PC-9 (cell line): ENCODE measurements around the gene METTL17. TPM values are rescaled to one million over a fixed set of nuclear protein-coding genes. Genes with fewer than 3 reads are reported as not detected.

Experiments used
- BruUV-seq: library from RNA; stranded (reverse); fragments of 400-500 nt; replicated peaks from 2 replicates; lab custom pipeline; 2021; lab: Mats Ljungman, UMichigan
- CTCF ChIA-PET: fragments of 300-600 bp; sonication (Branson Sonifier 250); formaldehyde crosslinking; loops from one replicate; lab custom pipeline; 2022; ENCODE audit warnings: antibody characterized with exemption; lab: Charles Lee
- POLR2A ChIA-PET: fragments of 300-600 bp; sonication (Branson Sonifier 250); formaldehyde crosslinking; loops from one replicate; lab custom pipeline; 2022; ENCODE audit warnings: antibody characterized with exemption; ENCODE audit not compliant: unreplicated experiment; lab: Charles Lee
- DNase-seq, 2 experiments: peaks; one replicate each; pipeline versions ENCODE4 v3.0.0 to v3.0.0-alpha.2; 2015 to 2022; ENCODE audit warnings: mixed read lengths in 1 of 2
- H2AFZ ChIP-seq: fragments of 200-600 bp; sonication (generic); 2 replicates; pipeline ENCODE4 v1.8.1; 2017; ENCODE audit warnings: antibody characterized with exemption
- H3F3A ChIP-seq: fragments of 200-600 bp; sonication (generic); 2 replicates; pipeline ENCODE4 v1.8.1; 2017; ENCODE audit warnings: antibody characterized with exemption, mild to moderate bottlenecking, low read depth; ENCODE audit not compliant: insufficient read depth
- H3K27ac ChIP-seq: fragments of 200-600 bp; sonication (generic); 2 replicates; pipeline ENCODE4 v1.6.1; 2016; ENCODE audit warnings: mixed run types
- H3K27me3 ChIP-seq: fragments of 200-600 bp; sonication (generic); 2 replicates; pipeline ENCODE4 v1.6.1; 2016; ENCODE audit warnings: low read depth, mixed run types; ENCODE audit not compliant: insufficient read depth
- H3K36me3 ChIP-seq: fragments of 200-600 bp; sonication (generic); 2 replicates; pipeline ENCODE4 v1.6.1; 2016; ENCODE audit warnings: low read depth, mixed run types
- H3K4me1 ChIP-seq: fragments of 200-600 bp; sonication (generic); replicated peaks from 2 replicates; pipeline ENCODE4 v1.6.1; 2016; ENCODE audit warnings: mixed run types; ENCODE audit not compliant: insufficient read depth
- H3K4me2 ChIP-seq: fragments of 200-600 bp; sonication (generic); 2 replicates; pipeline ENCODE4 v1.6.1; 2017; ENCODE audit warnings: mixed run types
- H3K4me3 ChIP-seq: fragments of 200-600 bp; sonication (generic); 2 replicates; pipeline ENCODE4 v1.6.1; 2016; ENCODE audit warnings: mixed run types
- H3K79me2 ChIP-seq: fragments of 200-600 bp; sonication (generic); 2 replicates; pipeline ENCODE4 v1.6.1; 2017; ENCODE audit warnings: low read depth, mixed run types
- H3K9me2 ChIP-seq: fragments of 200-600 bp; sonication (generic); 2 replicates; pipeline ENCODE4 v1.8.1; 2017; ENCODE audit warnings: mild to moderate bottlenecking; ENCODE audit not compliant: insufficient read depth
- H3K9me3 ChIP-seq: fragments of 200-600 bp; sonication (generic); 2 replicates; pipeline ENCODE4 v1.8.1; 2016; ENCODE audit warnings: low read depth; ENCODE audit not compliant: insufficient read depth
- H4K20me1 ChIP-seq: fragments of 200-600 bp; sonication (generic); 2 replicates; pipeline ENCODE4 v1.8.1; 2017; ENCODE audit not compliant: insufficient read depth
- EZH2 ChIP-seq: fragments of 200-600 bp; sonication (generic); IDR thresholded peaks from 2 replicates; pipeline ENCODE4 v1.8.0; 2017; ENCODE audit warnings: antibody characterized with exemption, low read depth
- intact Hi-C: fragments of 100-400 bp; cut with micrococcal nuclease; formaldehyde crosslinking; loops from one replicate; pipeline ENCODE4 v1.10.0; 2022; ENCODE audit not compliant: unreplicated experiment
- total RNA-seq: library from RNA; stranded (reverse); gene quantifications from 2 replicates; pipeline ENCODE4 v1.2.3, GENCODE V29; 2021
- TF ChIP-seq, protein P1 (sequence below): fragments of 200-600 bp; sonication (generic); conservative IDR thresholded peaks from 2 replicates; pipeline ENCODE4 v1.6.1; 2017; ENCODE audit warnings: mixed run types, antibody characterized with exemption, mild to moderate bottlenecking, moderate library complexity

Gene METTL17
- total RNA-seq, 1 experiment from 2014 or later = 51.2 TPM

DNA sequence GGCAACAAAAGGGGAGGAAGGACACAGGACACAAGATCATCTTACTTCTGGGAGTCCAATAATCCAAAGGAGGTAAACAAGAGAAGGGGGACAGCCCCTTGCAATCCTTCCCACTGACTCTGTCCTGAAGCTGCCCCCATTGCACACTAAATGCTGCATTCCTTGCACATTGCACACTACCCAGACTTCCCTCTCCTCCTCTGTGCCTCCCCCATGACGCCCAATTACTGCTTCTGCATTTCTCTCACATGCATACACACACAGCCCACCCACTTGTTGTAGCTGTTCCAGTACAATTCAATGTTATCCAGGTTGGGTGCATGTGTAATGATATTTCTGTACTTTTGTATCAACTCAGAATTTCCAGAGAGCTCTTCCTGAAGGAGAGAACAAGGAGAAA lies 29.6 kb downstream of the METTL17 start:
- no peaks in the 10 kb centered on the region for H4K20me1 ChIP-seq
- 0 out of 2 replicates have a peak, but pooled peaks cover 5% of the 10 kb centered on the region for H3K4me1 ChIP-seq
- no peaks in the 10 kb centered on the region for H3K27me3 ChIP-seq
- H3F3A ChIP-seq = no peaks in the 10 kb centered on the region
- CTCF ChIA-PET = interaction anchor here (0.6 kb wide), 1 partner anchor 46 kb away, joined by 5 read pairs; no protein-coding TSS in a partner anchor
- no peak for DNase-seq
- no peak overlapping the region for H3K4me3 ChIP-seq
- POLR2A ChIA-PET = no interaction called here
- no peaks in the 10 kb centered on the region for H3K36me3 ChIP-seq
- no peak overlapping the region for H3K27ac ChIP-seq
- intact Hi-C loops = loop anchor here (10.0 kb wide), 1 partner anchor 45 kb away; no protein-coding TSS in a partner anchor
- H2AFZ ChIP-seq = no peak overlapping the region
- no peaks in the 10 kb centered on the region for H3K9me2 ChIP-seq
- BruUV-seq = no TSS peak
- H3K79me2 ChIP-seq = no peaks in the 10 kb centered on the region
- no peaks in the 10 kb centered on the region for H3K9me3 ChIP-seq
- no peak for TF ChIP-seq EZH2
- TF ChIP-seq, protein P1, sequence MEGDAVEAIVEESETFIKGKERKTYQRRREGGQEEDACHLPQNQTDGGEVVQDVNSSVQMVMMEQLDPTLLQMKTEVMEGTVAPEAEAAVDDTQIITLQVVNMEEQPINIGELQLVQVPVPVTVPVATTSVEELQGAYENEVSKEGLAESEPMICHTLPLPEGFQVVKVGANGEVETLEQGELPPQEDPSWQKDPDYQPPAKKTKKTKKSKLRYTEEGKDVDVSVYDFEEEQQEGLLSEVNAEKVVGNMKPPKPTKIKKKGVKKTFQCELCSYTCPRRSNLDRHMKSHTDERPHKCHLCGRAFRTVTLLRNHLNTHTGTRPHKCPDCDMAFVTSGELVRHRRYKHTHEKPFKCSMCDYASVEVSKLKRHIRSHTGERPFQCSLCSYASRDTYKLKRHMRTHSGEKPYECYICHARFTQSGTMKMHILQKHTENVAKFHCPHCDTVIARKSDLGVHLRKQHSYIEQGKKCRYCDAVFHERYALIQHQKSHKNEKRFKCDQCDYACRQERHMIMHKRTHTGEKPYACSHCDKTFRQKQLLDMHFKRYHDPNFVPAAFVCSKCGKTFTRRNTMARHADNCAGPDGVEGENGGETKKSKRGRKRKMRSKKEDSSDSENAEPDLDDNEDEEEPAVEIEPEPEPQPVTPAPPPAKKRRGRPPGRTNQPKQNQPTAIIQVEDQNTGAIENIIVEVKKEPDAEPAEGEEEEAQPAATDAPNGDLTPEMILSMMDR = no peak
- no peak overlapping the region for H3K4me2 ChIP-seq

DNA sequence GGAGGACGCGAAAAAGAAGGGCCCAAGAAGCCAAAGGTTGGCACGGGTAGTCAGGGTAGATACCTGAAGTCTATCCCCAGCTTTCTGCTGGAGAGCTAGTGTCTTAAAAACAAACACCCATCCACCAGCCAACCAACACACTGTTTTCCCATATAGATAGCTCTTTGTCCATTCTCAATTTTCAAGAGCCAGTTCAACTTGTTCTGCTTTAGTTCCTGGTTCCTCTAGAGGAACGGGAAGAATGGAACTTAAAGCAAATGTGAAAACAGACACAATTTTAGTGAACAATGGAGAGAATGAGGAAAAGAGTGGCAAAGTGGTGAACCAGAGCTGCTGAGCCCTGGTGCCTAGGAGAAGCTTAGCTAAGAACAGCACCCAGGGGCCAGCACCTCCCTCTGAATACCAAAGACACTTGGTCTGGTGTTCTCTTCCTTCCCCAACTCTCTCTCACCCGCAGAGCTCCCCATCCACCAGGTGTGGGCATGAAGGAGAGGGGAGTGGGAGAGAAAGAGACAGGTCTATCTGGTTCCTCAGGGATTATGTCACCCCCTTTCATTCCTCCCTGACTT lies 31.3 kb downstream of the METTL17 start:
- Histone ChIP-seq H3K9me3 (no peaks in the 10 kb centered on the region), H3K36me3 (no peaks in the 10 kb centered on the region), H4K20me1 (no peaks in the 10 kb centered on the region), H3K4me1 (0 out of 2 replicates have a peak, but pooled peaks cover 6% of the 10 kb centered on the region), H2AFZ (no peak overlapping the region), H3F3A (no peaks in the 10 kb centered on the region), H3K27ac (no peak overlapping the region), H3K4me2 (no peak overlapping the region), H3K27me3 (no peaks in the 10 kb centered on the region), H3K79me2 (no peaks in the 10 kb centered on the region), H3K4me3 (no peak overlapping the region), H3K9me2 (no peaks in the 10 kb centered on the region)
- no TSS peak for BruUV-seq
- POLR2A ChIA-PET = interaction anchor here (0.7 kb wide), 1 partner anchor 83 kb away, joined by 3 read pairs; no protein-coding TSS in a partner anchor
- no peak for TF ChIP-seq EZH2
- DNase-seq = peak in 1 of 2 experiments; percentile 51
- CTCF ChIA-PET = interaction anchor here (0.6 to 0.7 kb wide), 3 partner anchors 9 to 425 kb away, joined by 3 to 17 read pairs (median 5); no protein-coding TSS in a partner anchor
- intact Hi-C loops = no loop called here

DNA sequence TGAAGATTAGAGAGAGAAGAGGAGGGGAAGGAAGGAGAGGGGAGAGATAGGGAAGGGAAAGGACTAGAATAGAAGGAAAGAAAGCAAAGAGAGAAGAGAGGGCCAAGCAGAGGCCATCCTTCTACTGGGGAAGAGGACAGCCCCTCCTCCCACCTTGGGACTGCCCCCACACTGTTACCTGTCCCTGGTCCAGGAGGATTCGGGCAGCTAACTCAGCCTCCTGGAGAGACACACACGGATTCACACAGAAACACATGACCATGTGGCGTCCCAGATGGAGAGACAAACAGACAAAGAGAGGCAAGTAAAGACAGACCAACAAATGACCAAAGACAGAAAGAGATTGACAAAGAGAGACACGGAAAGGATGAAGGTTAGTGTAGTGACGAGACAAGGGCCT lies 32.9 kb downstream of the METTL17 start:
- Histone ChIP-seq H4K20me1 (no peaks in the 10 kb centered on the region), H3K36me3 (no peaks in the 10 kb centered on the region), H3K9me3 (no peaks in the 10 kb centered on the region), H2AFZ (no peak overlapping the region), H3K79me2 (no peaks in the 10 kb centered on the region), H3K27me3 (no peaks in the 10 kb centered on the region), H3K4me3 (no peak overlapping the region), H3K9me2 (no peaks in the 10 kb centered on the region), H3K4me2 (no peak overlapping the region), H3K27ac (no peak overlapping the region), H3K4me1 (0 out of 2 replicates have a peak, but pooled peaks cover 6% of the 10 kb centered on the region), H3F3A (no peaks in the 10 kb centered on the region)
- TF ChIP-seq, protein P1 = no peak
- TF ChIP-seq EZH2 = no peak
- intact Hi-C loops = no loop called here
- no TSS peak for BruUV-seq
- no peak for DNase-seq
- POLR2A ChIA-PET = interaction anchor here (0.7 kb wide), 1 partner anchor 234 kb away, joined by 8 read pairs; no protein-coding TSS in a partner anchor
- CTCF ChIA-PET = no interaction called here
